DOHH2 (cell line): ENCODE results near the gene C1QA.

Experiments
- CTCF ChIP-seq: fragments of 200-600 bp; sonication (generic); IDR thresholded peaks from one replicate; pipeline ENCODE4 v1.5.1; 2014; ENCODE audit warnings: antibody characterized with exemption, mild to moderate bottlenecking, low read depth, low read length; ENCODE audit not compliant: poor library complexity, severe bottlenecking
- EZH2phosphoT487 ChIP-seq: fragments of 200-600 bp; sonication (generic); IDR thresholded peaks from 2 replicates; pipeline ENCODE4 v1.6.1; 2017; ENCODE audit warnings: borderline replicate concordance, mild to moderate bottlenecking, antibody characterized with exemption, low read length, moderate library complexity, mixed read lengths

- TF ChIP-seq CTCF (no peak), EZH2phosphoT487 (no peak)
Measured at GRCh38 chr1:22615886-22616285, 20.5 kb upstream of the C1QA start.
